Endothelial cell of umbilical vein (primary cell): Measurements from ENCODE around the gene NUDT22. TPM values are rescaled to one million over a fixed set of nuclear protein-coding genes. Genes with fewer than 3 reads are reported as not detected.
A peak's percentile ranks its signal among the peaks of the same experiment; 100 is the strongest.

ENCODE experiments used
- BruUV-seq: library from RNA; stranded (reverse); fragments of 400-500 nt; replicated peaks from 2 replicates; lab custom pipeline; 2021; lab: Mats Ljungman, UMichigan
- CTCF ChIA-PET: fragments of 300-600, 350-600 bp; sonication (Branson Sonifier 250); formaldehyde crosslinking; loops from one replicate; lab custom pipeline; 2021; ENCODE audit warnings: antibody characterized with exemption, inconsistent platforms; lab: Charles Lee
- POLR2A ChIA-PET: fragments of 300-600, 350-600 bp; sonication (Branson Sonifier 250); formaldehyde crosslinking; loops from one replicate; lab custom pipeline; 2021; ENCODE audit warnings: antibody characterized with exemption, inconsistent platforms; lab: Charles Lee
- DNase-seq: peaks from one replicate; pipeline ENCODE4 v3.0.0-alpha.2; 2011; ENCODE audit warnings: low read depth, low spot score
- FAIRE-seq: peaks from 2 replicates; lab custom pipeline; 2011; peaks lifted over from hg19 to GRCh38; lab: Jason Lieb, UNC
- H2AFZ ChIP-seq: 2 replicates; pipeline ENCODE4 v1.6.0; 2012; ENCODE audit warnings: low read depth, low read length, control low read depth, inconsistent platforms
- H3K27ac ChIP-seq: 2 replicates; pipeline ENCODE4 v1.5.1; 2011; ENCODE audit warnings: low read depth, mild to moderate bottlenecking, control low read depth, low read length, moderate library complexity; ENCODE audit not compliant: insufficient read depth
- H3K27me3 ChIP-seq, 2 experiments: 2 replicates each; pipeline versions ENCODE4 v1.6.0 to v1.6.1; 2011; ENCODE audit warnings: low read length in 2 of 2, mixed read lengths in 1 of 2; ENCODE audit not compliant: control insufficient read depth in 2 of 2, insufficient read depth in 2 of 2
- H3K36me3 ChIP-seq, 2 experiments: 2 replicates in 1 of 2; 3 replicates in 1 of 2; pipeline ENCODE4 v1.5.1; 2011; ENCODE audit warnings: low read length in 2 of 2, mild to moderate bottlenecking in 1 of 2, moderate library complexity in 1 of 2; ENCODE audit not compliant: control insufficient read depth in 2 of 2, insufficient read depth in 2 of 2; ENCODE audit errors: extremely low read depth in 1 of 2
- H3K4me1 ChIP-seq: 3 replicates; pipeline ENCODE4 v1.5.1; 2011; ENCODE audit warnings: mild to moderate bottlenecking, low read length; ENCODE audit not compliant: control insufficient read depth, insufficient read depth; ENCODE audit errors: extremely low read depth
- H3K4me2 ChIP-seq: 2 replicates; pipeline ENCODE4 v1.6.1; 2011; ENCODE audit warnings: low read length, control low read depth, mixed read lengths; ENCODE audit not compliant: insufficient read depth
- H3K4me3 ChIP-seq, 3 experiments: fragments of 200-600 bp in 1 of 3; sonication (generic), shearing (Covaris generic) in 1 of 3; replicated peaks in 1 of 3; 2 replicates each; pipeline ENCODE4 v1.5.1; 2011 to 2016; ENCODE audit warnings: control low read depth in 3 of 3, low read length in 3 of 3, mild to moderate bottlenecking in 2 of 3, inconsistent platforms in 1 of 3, low read depth in 1 of 3, moderate library complexity in 1 of 3; ENCODE audit not compliant: insufficient read depth in 1 of 3
- H3K79me2 ChIP-seq: 2 replicates; pipeline ENCODE4 v1.6.0; 2012; ENCODE audit warnings: low read length, inconsistent platforms; ENCODE audit not compliant: control insufficient read depth, insufficient read depth
- H3K9ac ChIP-seq: replicated peaks from 2 replicates; pipeline ENCODE3; 2011; ENCODE audit warnings: low read length, control low read depth; ENCODE audit not compliant: insufficient read depth; ENCODE audit errors: extremely low read depth
- H3K9me1 ChIP-seq: replicated peaks from 3 replicates; pipeline ENCODE4 v1.6.0; 2011; ENCODE audit warnings: mild to moderate bottlenecking, low read length; ENCODE audit not compliant: control insufficient read depth, insufficient read depth; ENCODE audit errors: extremely low read depth
- H3K9me3 ChIP-seq: replicated peaks from 2 replicates; pipeline ENCODE4 v1.5.1; 2012; ENCODE audit warnings: low read length, inconsistent platforms; ENCODE audit not compliant: control insufficient read depth, insufficient read depth
- H4K20me1 ChIP-seq: replicated peaks from 2 replicates; pipeline ENCODE3; 2011; ENCODE audit warnings: mild to moderate bottlenecking, low read length; ENCODE audit not compliant: control insufficient read depth, insufficient read depth; ENCODE audit errors: extremely low read depth
- CTCF ChIP-seq, 2 donors: IDR thresholded peaks; 1 replicate in 1 of 2; 2 replicates in 1 of 2; pipeline ENCODE4 v1.5.1; 2011; ENCODE audit warnings: low read length in 2 of 2, mild to moderate bottlenecking in 2 of 2, moderate library complexity in 2 of 2, control low read depth in 1 of 2, inconsistent platforms in 1 of 2, low read depth in 1 of 2; ENCODE audit not compliant: insufficient read depth in 1 of 2; ENCODE audit errors: extremely low read depth in 1 of 2
- EZH2 ChIP-seq: IDR thresholded peaks from 2 replicates; pipeline ENCODE4 v1.6.1; 2012; ENCODE audit warnings: borderline replicate concordance, low read depth, mild to moderate bottlenecking, moderate library complexity, low read length, inconsistent platforms; ENCODE audit not compliant: severe bottlenecking
- FOS ChIP-seq: IDR thresholded peaks from 2 replicates; pipeline ENCODE4 v1.6.1; 2011; ENCODE audit warnings: mild to moderate bottlenecking, low read length, moderate library complexity, borderline replicate concordance; ENCODE audit not compliant: insufficient read depth
- GATA2 ChIP-seq: IDR thresholded peaks from 2 replicates; pipeline ENCODE4 v1.7.0; 2011; ENCODE audit warnings: low read depth, mild to moderate bottlenecking, moderate library complexity, mixed read lengths, low read length; ENCODE audit not compliant: insufficient read length, insufficient read depth
- JUN ChIP-seq: IDR thresholded peaks from 2 replicates; pipeline ENCODE4 v1.6.1; 2011; ENCODE audit warnings: borderline replicate concordance, low read depth; ENCODE audit not compliant: insufficient read length, insufficient read depth
- MAX ChIP-seq: IDR thresholded peaks from 2 replicates; pipeline ENCODE4 v1.6.1; 2011; ENCODE audit not compliant: insufficient read depth, insufficient read length
- MYC ChIP-seq: IDR thresholded peaks from one replicate; pipeline ENCODE4 v1.6.1; 2011; ENCODE audit warnings: mild to moderate bottlenecking, low read depth, low read length
- POLR2A ChIP-seq: IDR thresholded peaks from 2 replicates; pipeline ENCODE4 v1.6.1; 2012; ENCODE audit warnings: low read depth, mild to moderate bottlenecking, control low read depth, low read length
- POLR2AphosphoS5 ChIP-seq: IDR thresholded peaks from 2 replicates; pipeline ENCODE4 v1.6.1; 2012; ENCODE audit warnings: low read depth, mild to moderate bottlenecking, control low read depth, low read length, moderate library complexity; ENCODE audit not compliant: insufficient read depth
- dilution Hi-C: fragments of 300-500 bp; cut with MboI; formaldehyde crosslinking; loops from one replicate; pipeline ENCODE4 v1.15.0; 2019; ENCODE audit warnings: low sequenced_read_pairs; ENCODE audit not compliant: extremely low pct_ligation_motif_present
- intact Hi-C: fragments of 100-400 bp; cut with micrococcal nuclease; formaldehyde crosslinking; loops from one replicate; pipeline ENCODE4 v1.10.0; 2022
- polyA plus RNA-seq, 4 experiments: library from polyadenylated mRNA; depleted of rRNA in 3 of 4; stranded (reverse) in 3 of 4; unstranded in 1 of 4; fragments of >200 nt; gene quantifications; 2 replicates each; pipeline versions ENCODE4 v1.2.1 to v1.2.3, GENCODE V29; 2011 to 2012; ENCODE audit warnings: missing spikeins in 1 of 4
- total RNA-seq: library from RNA; stranded (reverse); gene quantifications from 2 replicates; pipeline ENCODE4 v1.2.3, GENCODE V29; 2021

Gene NUDT22
- total and polyA plus RNA-seq, 2 donors (not counting 3 experiments of a cell fraction or from before 2014, with no cell fraction given) = 37.8 to 54.8 TPM

GRCh38 chr11:64230171-64230984, 4.3 kb downstream of the NUDT22 start, which contains the start of gene DNAJC4:
TSS of gene DNAJC4 (plus strand) at chr11:64230548. CDS start at chr11:64230855, 307 bp downstream.
- no peaks in the 10 kb centered on the region for H3K36me3 ChIP-seq
- peak within 1 kb of the TSS; percentile 71 for H3K4me2 ChIP-seq
- peak within 1 kb of the TSS; percentile 69 for H3K27ac ChIP-seq
- POLR2A ChIA-PET = no interaction called here
- H3K9me3 ChIP-seq = no peaks in the 10 kb centered on the region
- TF ChIP-seq POLR2AphosphoS5 = peak; percentile 66
- TF ChIP-seq POLR2A = peak; percentile 83
- TF ChIP-seq MYC = no peak
- H3K4me3 ChIP-seq = peak within 1 kb of the TSS; percentile 60 to 71 (median 69)
- no peaks in the 10 kb centered on the region for H3K27me3 ChIP-seq
- H4K20me1 ChIP-seq = no peaks in the 10 kb centered on the region
- intact Hi-C loops (loop anchor here (1.0 to 5.0 kb wide), 4 partner anchors 11 to 43 kb away; partner anchors contain the start of genes FKBP2 and STIP1), dilution Hi-C loops (no loop called here)
- peak within 1 kb of the TSS; percentile 69 for H3K9ac ChIP-seq
- CTCF ChIA-PET = interaction anchor here (0.6 to 2.0 kb wide), 4 partner anchors 17 to 70 kb away, joined by 3 to 9 read pairs (median 4); no protein-coding TSS in a partner anchor
- BruUV-seq = no TSS peak
- DNase-seq (peak; percentile 94), FAIRE-seq (peak; percentile 94)
- H2AFZ ChIP-seq = peak within 1 kb of the TSS; percentile 70
- H3K4me1 ChIP-seq = peaks cover 22% of the 10 kb centered on the region
- H3K9me1 ChIP-seq = no peaks in the 10 kb centered on the region
- peaks cover 8% of the 10 kb centered on the region for H3K79me2 ChIP-seq

GRCh38 chr11:64230985-64231365, 4.9 kb downstream of the NUDT22 start:
- FAIRE-seq = no peak
- TF ChIP-seq CTCF (IDR thresholded peaks at IDR 0.05; ENCODE audit: extremely low read depth in 1 of 2, insufficient read depth in 1 of 2, low read depth in 1 of 2, low read length in 2 of 2) = no peak
- no peak for TF ChIP-seq EZH2
- TF ChIP-seq POLR2AphosphoS5 = no peak
- TF ChIP-seq FOS = no peak
- no peak for TF ChIP-seq MAX
- TF ChIP-seq POLR2A = no peak
- TF ChIP-seq JUN = no peak
- TF ChIP-seq GATA2 = no peak
- no peak for TF ChIP-seq MYC
- Histone ChIP-seq H2AFZ (peak overlapping the region; percentile 70), H3K9ac (peak overlapping the region; percentile 69), H3K27me3 (no peaks in the 10 kb centered on the region), H3K9me1 (no peaks in the 10 kb centered on the region), H3K4me1 (peaks cover 18% of the 10 kb centered on the region), H3K79me2 (peaks cover 8% of the 10 kb centered on the region), H3K4me3 (peak overlapping the region; percentile 60 to 71 (median 69)), H3K27ac (peak overlapping the region; percentile 69), H3K9me3 (no peaks in the 10 kb centered on the region), H4K20me1 (no peaks in the 10 kb centered on the region), H3K36me3 (peaks cover 0 to 2% of the 10 kb centered on the region in 2 experiments), H3K4me2 (peak overlapping the region; percentile 71)
- dilution Hi-C loops = no loop called here
- BruUV-seq = TSS peak; percentile 4
- DNase-seq = no peak
- CTCF ChIA-PET = interaction anchor here (0.9 to 2.0 kb wide), 3 partner anchors 23 to 70 kb away, joined by 3 to 9 read pairs (median 4); no protein-coding TSS in a partner anchor
- intact Hi-C loops = loop anchor here (1.0 to 5.0 kb wide), 4 partner anchors 10 to 44 kb away; partner anchors contain the start of genes FKBP2 and STIP1
- POLR2A ChIA-PET = no interaction called here
